ENCODE data around the gene SEMA4D.

SEMA4D gene

DNA sequence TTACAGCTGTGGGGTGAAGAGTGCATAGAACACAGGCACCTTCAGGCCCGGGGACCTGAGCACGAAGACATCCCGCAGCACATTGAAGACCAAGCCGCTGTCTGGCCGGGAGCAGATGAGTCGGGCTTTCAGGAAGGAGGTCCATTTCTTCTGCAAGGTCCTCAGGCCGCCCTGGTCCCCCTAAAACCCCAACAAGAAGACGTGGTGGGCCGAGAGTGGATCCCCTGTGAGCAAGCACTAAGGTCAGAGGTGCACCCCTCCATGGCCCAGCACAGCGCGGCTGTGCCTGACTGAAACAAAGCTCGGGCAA is 109.1 kb downstream of the SEMA4D start:
- Histone ChIP-seq H3K4me2 (ENCODE audit: insufficient read depth, low read length, poor library complexity, severe bottlenecking) (no peak overlapping the region), H3K4ac (ENCODE audit: low read length) (no peak overlapping the region), H3K4me1 (ENCODE audit: control insufficient read depth in 2 of 2, insufficient read depth in 1 of 2, low read depth in 1 of 2, low read length in 2 of 2) (peaks cover 2 to 4% of the 10 kb centered on the region in 2 donors), H4K8ac (ENCODE audit: low read depth, low read length) (no peak overlapping the region), H3K9me3 (replicated peaks in 1 of 2; ENCODE audit: control insufficient read depth in 2 of 2, insufficient read depth in 1 of 2, low read depth in 1 of 2, low read length in 2 of 2) (peaks cover 0 to 1% of the 10 kb centered on the region in 2 donors), H2BK15ac (ENCODE audit: low read length) (no peak overlapping the region), H2BK5ac (ENCODE audit: low read length) (no peak overlapping the region), H3K27ac (replicated peaks; ENCODE audit: low read length) (no peak overlapping the region), H2BK120ac (ENCODE audit: low read depth, low read length) (no peak overlapping the region), H3K14ac (ENCODE audit: low read length) (no peak overlapping the region), H3K23ac (ENCODE audit: low read depth, low read length, poor library complexity) (no peak overlapping the region), H3K36me3 (replicated peaks in 1 of 2; ENCODE audit: control insufficient read depth in 2 of 2, insufficient read depth in 2 of 2, low read length in 2 of 2) (peaks cover 30 to 57% of the 10 kb centered on the region in 2 donors), H3K79me1 (ENCODE audit: low read depth, low read length) (peaks cover 2% of the 10 kb centered on the region), H2BK12ac (ENCODE audit: low read length) (no peak overlapping the region), H3K4me3 (ENCODE audit: low read length in 2 of 2) (no peak overlapping the region), H3K9ac (ENCODE audit: low read depth, low read length, poor library complexity) (no peak overlapping the region), H2AK5ac (ENCODE audit: low read depth, low read length) (no peak overlapping the region), H3K27me3 (ENCODE audit: control insufficient read depth in 3 of 3, insufficient read depth in 3 of 3, low read depth in 1 of 3, low read length in 3 of 3) (no peaks in the 10 kb centered on the region), H3K18ac (ENCODE audit: low read length) (no peak overlapping the region), H2AFZ (ENCODE audit: low read length) (no peak overlapping the region), H4K91ac (ENCODE audit: low read depth, low read length, poor library complexity) (no peak overlapping the region)
- no CpG with 5 or more reads among the region's 12 CpGs for WGBS, 2 donors (ENCODE audit: extremely low coverage in 2 of 2, insufficient read length in 2 of 2, insufficient replicate concordance in 1 of 2)
- DNase-seq (ENCODE audit: low spot score) = no peak

DNA sequence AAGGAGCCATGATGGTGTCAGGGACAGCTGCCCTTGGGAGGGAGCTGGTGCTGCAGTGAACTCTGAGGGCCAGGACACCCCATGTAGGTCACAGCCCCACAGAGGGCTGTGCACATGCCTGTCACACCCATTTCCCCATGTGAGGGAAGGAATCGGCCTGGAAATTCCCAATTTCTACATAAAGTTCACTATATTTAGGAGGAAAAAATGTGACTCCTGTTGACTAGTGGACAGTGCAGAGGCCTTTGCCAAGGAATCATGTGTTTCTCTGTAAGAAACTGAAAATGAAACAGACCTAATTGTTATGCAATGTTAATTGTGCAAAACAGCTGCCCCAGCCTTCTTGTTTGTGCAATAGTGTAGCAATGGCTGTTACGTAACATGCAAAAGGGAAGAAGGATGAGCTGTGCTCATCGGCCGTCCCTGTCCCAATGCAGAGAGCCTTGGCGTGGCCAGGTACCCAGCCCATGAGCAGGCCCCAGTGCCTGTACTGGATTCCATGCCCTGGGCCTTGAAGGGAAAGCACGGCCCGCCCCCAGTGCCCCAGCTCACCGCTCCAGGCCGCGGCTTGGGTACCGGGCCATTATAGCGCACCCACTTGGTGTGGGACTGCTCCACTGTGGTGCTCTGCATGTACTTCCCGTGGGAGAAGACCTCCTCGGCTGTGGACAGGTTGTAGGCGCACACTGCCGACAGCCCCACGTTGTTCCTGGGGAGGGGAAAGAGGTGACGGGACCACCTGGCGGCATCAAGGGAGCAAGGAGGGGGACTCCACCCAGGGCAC is 109.6 kb downstream of the SEMA4D start:
- Histone ChIP-seq H3K4me1 (ENCODE audit: control insufficient read depth in 2 of 2, insufficient read depth in 1 of 2, low read depth in 1 of 2, low read length in 2 of 2) (peaks cover 1 to 6% of the 10 kb centered on the region in 2 donors), H3K14ac (ENCODE audit: low read length) (peak overlapping the region; percentile 2), H2BK5ac (ENCODE audit: low read length) (no peak overlapping the region), H3K18ac (ENCODE audit: low read length) (no peak overlapping the region), H3K36me3 (replicated peaks in 1 of 2; ENCODE audit: control insufficient read depth in 2 of 2, insufficient read depth in 2 of 2, low read length in 2 of 2) (peaks cover 30 to 61% of the 10 kb centered on the region in 2 donors), H3K9ac (ENCODE audit: low read depth, low read length, poor library complexity) (no peak overlapping the region), H3K9me3 (replicated peaks in 1 of 2; ENCODE audit: control insufficient read depth in 2 of 2, insufficient read depth in 1 of 2, low read depth in 1 of 2, low read length in 2 of 2) (peaks cover 0 to 1% of the 10 kb centered on the region in 2 donors), H4K91ac (ENCODE audit: low read depth, low read length, poor library complexity) (no peak overlapping the region), H2BK120ac (ENCODE audit: low read depth, low read length) (no peak overlapping the region), H3K4me2 (ENCODE audit: insufficient read depth, low read length, poor library complexity, severe bottlenecking) (no peak overlapping the region), H4K8ac (ENCODE audit: low read depth, low read length) (no peak overlapping the region), H2AK5ac (ENCODE audit: low read depth, low read length) (no peak overlapping the region), H3K23ac (ENCODE audit: low read depth, low read length, poor library complexity) (peak overlapping the region; percentile 29), H2BK15ac (ENCODE audit: low read length) (no peak overlapping the region), H3K79me1 (ENCODE audit: low read depth, low read length) (peaks cover 2% of the 10 kb centered on the region), H2AFZ (ENCODE audit: low read length) (no peak overlapping the region), H3K27ac (replicated peaks; ENCODE audit: low read length) (no peak overlapping the region), H3K27me3 (ENCODE audit: control insufficient read depth in 3 of 3, insufficient read depth in 3 of 3, low read depth in 1 of 3, low read length in 3 of 3) (no peaks in the 10 kb centered on the region), H3K4ac (ENCODE audit: low read length) (no peak overlapping the region), H3K4me3 (ENCODE audit: low read length in 2 of 2) (no peak overlapping the region), H2BK12ac (ENCODE audit: low read length) (no peak overlapping the region)
- no CpG with 5 or more reads among the region's 19 CpGs for WGBS, 2 donors (ENCODE audit: extremely low coverage in 2 of 2, insufficient read length in 2 of 2, insufficient replicate concordance in 1 of 2)
- DNase-seq (ENCODE audit: low spot score) = no peak

DNA sequence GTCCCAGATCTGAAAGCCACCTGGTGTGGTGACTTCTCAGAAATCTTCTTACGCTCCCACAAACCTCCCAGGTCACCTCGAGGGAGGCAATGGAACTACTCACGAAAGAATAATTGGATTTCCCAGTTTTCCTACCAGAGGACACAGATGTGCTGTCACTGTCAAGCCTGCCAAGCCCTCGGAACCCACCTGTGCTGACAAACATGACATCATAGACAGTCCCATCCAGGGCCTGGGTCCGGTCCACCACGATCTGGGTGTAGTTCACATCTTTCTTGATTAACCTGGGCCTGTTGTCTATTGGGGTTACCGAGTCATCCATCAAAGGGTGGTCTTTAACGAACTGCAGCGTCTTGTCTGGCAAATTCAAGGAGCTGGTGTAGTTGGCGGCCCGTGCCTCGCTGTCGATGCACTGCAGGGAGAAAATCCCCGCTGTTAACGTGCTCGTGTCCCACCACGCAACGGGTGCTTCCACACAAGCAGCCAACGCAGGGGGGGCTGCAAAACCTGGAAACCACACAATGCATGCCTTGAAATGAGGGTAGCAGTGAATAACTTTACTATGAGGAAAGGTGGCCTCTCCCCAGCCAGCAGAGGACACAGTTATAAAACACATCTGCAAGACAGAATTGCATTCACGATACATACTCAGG is 110.6 kb downstream of the SEMA4D start:
- H2BK120ac ChIP-seq (ENCODE audit: low read depth, low read length) = no peak overlapping the region
- no peak for DNase-seq (ENCODE audit: low spot score)
- H3K18ac ChIP-seq (ENCODE audit: low read length) = no peak overlapping the region
- no peak overlapping the region for H3K9ac ChIP-seq (ENCODE audit: low read depth, low read length, poor library complexity)
- H3K36me3 ChIP-seq (replicated peaks in 1 of 2; ENCODE audit: control insufficient read depth in 2 of 2, insufficient read depth in 2 of 2, low read length in 2 of 2) = peaks cover 26 to 61% of the 10 kb centered on the region in 2 donors
- no peak overlapping the region for H2AK5ac ChIP-seq (ENCODE audit: low read depth, low read length)
- no peak overlapping the region for H2BK5ac ChIP-seq (ENCODE audit: low read length)
- H4K8ac ChIP-seq (ENCODE audit: low read depth, low read length) = no peak overlapping the region
- no peak overlapping the region for H3K4me3 ChIP-seq (ENCODE audit: low read length in 2 of 2)
- H2BK12ac ChIP-seq (ENCODE audit: low read length) = no peak overlapping the region
- WGBS, 2 donors (ENCODE audit: extremely low coverage in 2 of 2, insufficient read length in 2 of 2, insufficient replicate concordance in 1 of 2) = no CpG with 5 or more reads among the region's 20 CpGs
- H3K27ac ChIP-seq (replicated peaks; ENCODE audit: low read length) = no peak overlapping the region
- no peak overlapping the region for H4K91ac ChIP-seq (ENCODE audit: low read depth, low read length, poor library complexity)
- H2BK15ac ChIP-seq (ENCODE audit: low read length) = no peak overlapping the region
- no peaks in the 10 kb centered on the region for H3K27me3 ChIP-seq (ENCODE audit: control insufficient read depth in 3 of 3, insufficient read depth in 3 of 3, low read depth in 1 of 3, low read length in 3 of 3)
- no peak overlapping the region for H3K23ac ChIP-seq (ENCODE audit: low read depth, low read length, poor library complexity)
- no peak overlapping the region for H3K4me2 ChIP-seq (ENCODE audit: insufficient read depth, low read length, poor library complexity, severe bottlenecking)
- H2AFZ ChIP-seq (ENCODE audit: low read length) = no peak overlapping the region
- no peak overlapping the region for H3K14ac ChIP-seq (ENCODE audit: low read length)
- H3K4me1 ChIP-seq (ENCODE audit: control insufficient read depth in 2 of 2, insufficient read depth in 1 of 2, low read depth in 1 of 2, low read length in 2 of 2) = peaks cover 0 to 4% of the 10 kb centered on the region in 2 donors
- H3K4ac ChIP-seq (ENCODE audit: low read length) = no peak overlapping the region
- peaks cover 0 to 1% of the 10 kb centered on the region in 2 donors for H3K9me3 ChIP-seq (replicated peaks in 1 of 2; ENCODE audit: control insufficient read depth in 2 of 2, insufficient read depth in 1 of 2, low read depth in 1 of 2, low read length in 2 of 2)
- peaks cover 2% of the 10 kb centered on the region for H3K79me1 ChIP-seq (ENCODE audit: low read depth, low read length)

DNA sequence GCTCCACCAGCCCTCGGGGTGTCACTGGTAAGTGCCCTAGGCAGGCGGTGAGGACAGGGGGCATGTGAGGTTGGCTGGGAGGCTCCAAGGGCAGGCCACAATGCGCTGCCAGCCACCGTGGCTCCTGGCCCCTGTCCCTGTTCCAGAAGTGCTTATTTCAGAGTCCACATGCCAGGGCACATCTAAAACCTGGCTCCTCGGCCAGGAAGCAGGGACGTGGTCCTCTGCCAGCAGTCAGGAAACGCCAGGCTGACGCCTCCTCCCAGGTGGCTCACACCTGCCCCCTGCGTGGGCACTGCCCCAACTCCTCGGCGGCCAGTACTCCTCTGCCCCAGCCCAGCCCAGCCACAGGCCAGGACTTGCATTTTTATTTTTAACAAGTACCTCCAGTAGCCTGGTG is 111.1 kb downstream of the SEMA4D start:
- peaks cover 0 to 1% of the 10 kb centered on the region in 2 donors for H3K9me3 ChIP-seq (replicated peaks in 1 of 2; ENCODE audit: control insufficient read depth in 2 of 2, insufficient read depth in 1 of 2, low read depth in 1 of 2, low read length in 2 of 2)
- H2BK12ac ChIP-seq (ENCODE audit: low read length) = no peak overlapping the region
- no peak overlapping the region for H3K4me3 ChIP-seq (ENCODE audit: low read length in 2 of 2)
- no peak overlapping the region for H3K27ac ChIP-seq (replicated peaks; ENCODE audit: low read length)
- H3K4me2 ChIP-seq (ENCODE audit: insufficient read depth, low read length, poor library complexity, severe bottlenecking) = no peak overlapping the region
- no peak overlapping the region for H2AFZ ChIP-seq (ENCODE audit: low read length)
- H4K8ac ChIP-seq (ENCODE audit: low read depth, low read length) = no peak overlapping the region
- H3K27me3 ChIP-seq (ENCODE audit: control insufficient read depth in 3 of 3, insufficient read depth in 3 of 3, low read depth in 1 of 3, low read length in 3 of 3) = no peaks in the 10 kb centered on the region
- H2BK120ac ChIP-seq (ENCODE audit: low read depth, low read length) = no peak overlapping the region
- no peak overlapping the region for H2BK5ac ChIP-seq (ENCODE audit: low read length)
- H3K36me3 ChIP-seq (replicated peaks in 1 of 2; ENCODE audit: control insufficient read depth in 2 of 2, insufficient read depth in 2 of 2, low read length in 2 of 2) = peaks cover 26 to 60% of the 10 kb centered on the region in 2 donors
- no CpG with 5 or more reads among the region's 11 CpGs for WGBS, 2 donors (ENCODE audit: extremely low coverage in 2 of 2, insufficient read length in 2 of 2, insufficient replicate concordance in 1 of 2)
- no peak for DNase-seq (ENCODE audit: low spot score)
- no peak overlapping the region for H3K4ac ChIP-seq (ENCODE audit: low read length)
- no peak overlapping the region for H3K18ac ChIP-seq (ENCODE audit: low read length)
- peak overlapping the region; percentile 24 for H3K9ac ChIP-seq (ENCODE audit: low read depth, low read length, poor library complexity)
- H3K23ac ChIP-seq (ENCODE audit: low read depth, low read length, poor library complexity) = no peak overlapping the region
- no peak overlapping the region for H3K14ac ChIP-seq (ENCODE audit: low read length)
- H2AK5ac ChIP-seq (ENCODE audit: low read depth, low read length) = no peak overlapping the region
- peaks cover 2% of the 10 kb centered on the region for H3K79me1 ChIP-seq (ENCODE audit: low read depth, low read length)
- no peak overlapping the region for H2BK15ac ChIP-seq (ENCODE audit: low read length)
- peaks cover 0 to 4% of the 10 kb centered on the region in 2 donors for H3K4me1 ChIP-seq (ENCODE audit: control insufficient read depth in 2 of 2, insufficient read depth in 1 of 2, low read depth in 1 of 2, low read length in 2 of 2)
- H4K91ac ChIP-seq (ENCODE audit: low read depth, low read length, poor library complexity) = no peak overlapping the region

Data from neuronal stem cell (in vitro differentiated cells).